HG03558 (cell line): ENCODE results near the gene TBATA.

ENCODE experiments used
- ATAC-seq: cut with Tn5 transposase; IDR thresholded peaks from one replicate; pipeline ENCODE4 v1.9.1; 2021; ENCODE audit warnings: moderate number of reproducible peaks; ENCODE audit not compliant: unreplicated experiment; ENCODE audit errors: extremely low read depth

TBATA gene

DNA sequence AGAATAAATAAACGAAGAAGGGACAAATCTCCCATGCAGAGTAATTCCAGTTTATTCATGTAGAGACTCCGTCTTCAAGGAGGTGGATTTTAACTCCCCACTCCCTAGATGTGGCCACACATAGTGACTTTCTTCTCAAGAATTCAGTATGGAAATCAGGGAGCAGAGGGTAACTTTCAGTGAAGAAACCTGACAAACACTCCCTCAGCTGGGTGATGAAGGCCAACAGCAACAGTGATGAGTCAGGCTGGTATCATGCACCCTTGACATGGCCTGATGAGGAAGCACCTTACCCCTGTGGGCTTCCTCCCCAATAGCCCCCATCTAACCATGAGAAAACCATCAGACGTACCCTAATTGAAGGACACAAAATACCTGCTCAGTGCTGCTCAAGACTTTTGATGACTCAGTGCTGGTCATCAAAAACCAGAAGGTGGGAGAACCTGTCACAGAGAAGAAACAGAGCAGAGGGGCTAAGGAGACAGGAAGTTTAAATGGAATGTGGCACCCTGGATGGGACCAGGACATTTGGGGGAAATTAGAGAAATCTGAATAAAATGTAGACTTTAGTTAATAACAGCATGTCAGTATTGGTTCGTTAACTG, 62.3 kb downstream of the TBATA start:
- no peak for ATAC-seq
